ENCODE data around the gene NOS2. TPM values are rescaled to one million over a fixed set of nuclear protein-coding genes. Genes with fewer than 3 reads are reported as not detected.
"Not testable (repeated sequence)": the region's sequence is repeated elsewhere in the genome, so short reads cannot be mapped to it uniquely, and the experiment has no call there.

Gene NOS2
- polyA plus RNA-seq, 5 donors = 1.2 to 2.9 (median 1.6) TPM

DNA sequence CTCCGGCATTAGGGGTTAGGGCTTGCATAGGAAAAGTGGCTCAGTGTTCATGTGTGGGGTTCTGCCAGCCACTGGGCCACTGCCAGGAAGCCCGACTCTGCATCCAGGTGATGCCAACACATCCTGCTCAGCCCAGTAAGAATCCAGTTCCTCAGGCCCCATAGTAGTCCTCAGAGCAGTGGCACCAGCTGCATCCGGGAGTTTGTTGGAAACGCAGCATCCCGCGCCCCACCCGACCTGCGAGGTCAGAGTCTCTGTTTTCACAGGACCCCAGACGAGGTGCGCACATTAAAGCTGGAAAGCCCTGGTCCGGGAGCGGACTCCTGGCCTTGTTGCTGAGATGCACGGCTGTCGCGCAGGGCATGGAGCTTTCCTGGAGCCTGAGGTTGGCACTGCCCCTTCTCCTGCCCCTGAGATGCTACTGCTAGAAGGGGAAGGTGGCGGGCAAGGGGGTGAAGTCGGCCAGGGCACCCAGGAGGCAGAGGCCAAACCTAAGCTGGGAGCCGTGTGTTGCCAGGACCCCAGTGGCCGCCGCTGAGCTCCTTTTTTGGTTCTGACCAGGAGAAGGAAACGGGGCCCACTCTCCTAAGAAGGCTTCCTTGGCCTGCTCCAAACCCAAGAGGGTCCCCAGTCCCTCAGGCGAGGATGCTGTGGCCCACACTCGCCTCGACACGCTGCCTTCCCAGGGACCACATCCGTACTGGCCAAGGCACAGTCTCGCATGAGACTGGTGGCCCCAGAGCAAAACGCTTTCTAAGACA, 44.4 kb downstream of the NOS2 start:
- DNase-seq = no peak

DNA sequence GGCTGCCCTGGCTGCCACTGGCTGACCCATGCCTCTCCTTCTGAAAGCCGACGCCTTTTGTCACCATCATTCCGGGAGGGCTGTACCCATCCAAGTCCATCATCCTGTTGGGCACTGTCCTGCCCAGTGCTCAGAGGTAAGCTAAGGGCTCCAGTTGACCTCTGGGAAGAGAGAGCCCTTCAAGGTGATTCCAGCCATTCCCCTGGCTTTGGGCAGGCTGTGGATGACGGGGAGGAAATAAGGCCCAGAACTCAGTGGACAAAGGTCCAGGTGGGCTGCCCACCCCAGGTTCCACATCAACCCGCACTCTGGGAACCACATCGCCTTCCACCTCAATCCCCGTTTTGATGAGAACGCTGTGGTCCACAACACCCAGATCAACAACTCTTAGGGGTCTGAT, 45.8 kb downstream of the NOS2 start:
- no peak for DNase-seq

DNA sequence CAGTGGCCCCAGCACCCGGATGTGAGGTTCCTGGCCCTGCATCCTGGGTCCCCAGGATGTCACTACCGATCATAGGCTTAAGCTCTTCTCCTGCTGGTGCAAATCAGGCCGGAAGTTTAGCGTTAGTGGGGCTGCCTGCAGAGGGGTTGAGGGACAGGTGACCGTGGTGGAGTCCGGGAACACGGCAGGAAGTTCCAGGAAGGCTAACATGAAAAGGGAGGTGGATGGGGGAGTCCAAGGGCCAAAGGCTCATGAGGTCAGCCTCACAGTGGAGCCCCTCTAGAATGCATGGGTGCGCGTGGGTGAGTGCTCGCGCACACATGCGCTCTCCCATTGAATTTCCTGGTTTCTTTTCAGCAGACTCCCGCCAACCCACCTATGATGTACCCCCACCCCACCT, 46.6 kb downstream of the NOS2 start:
- not testable (repeated sequence) for DNase-seq

- DNase-seq = not testable (repeated sequence)
Observed at GRCh38 chr17:27752831-27753619, 47.3 kb downstream of the NOS2 start.

DNA sequence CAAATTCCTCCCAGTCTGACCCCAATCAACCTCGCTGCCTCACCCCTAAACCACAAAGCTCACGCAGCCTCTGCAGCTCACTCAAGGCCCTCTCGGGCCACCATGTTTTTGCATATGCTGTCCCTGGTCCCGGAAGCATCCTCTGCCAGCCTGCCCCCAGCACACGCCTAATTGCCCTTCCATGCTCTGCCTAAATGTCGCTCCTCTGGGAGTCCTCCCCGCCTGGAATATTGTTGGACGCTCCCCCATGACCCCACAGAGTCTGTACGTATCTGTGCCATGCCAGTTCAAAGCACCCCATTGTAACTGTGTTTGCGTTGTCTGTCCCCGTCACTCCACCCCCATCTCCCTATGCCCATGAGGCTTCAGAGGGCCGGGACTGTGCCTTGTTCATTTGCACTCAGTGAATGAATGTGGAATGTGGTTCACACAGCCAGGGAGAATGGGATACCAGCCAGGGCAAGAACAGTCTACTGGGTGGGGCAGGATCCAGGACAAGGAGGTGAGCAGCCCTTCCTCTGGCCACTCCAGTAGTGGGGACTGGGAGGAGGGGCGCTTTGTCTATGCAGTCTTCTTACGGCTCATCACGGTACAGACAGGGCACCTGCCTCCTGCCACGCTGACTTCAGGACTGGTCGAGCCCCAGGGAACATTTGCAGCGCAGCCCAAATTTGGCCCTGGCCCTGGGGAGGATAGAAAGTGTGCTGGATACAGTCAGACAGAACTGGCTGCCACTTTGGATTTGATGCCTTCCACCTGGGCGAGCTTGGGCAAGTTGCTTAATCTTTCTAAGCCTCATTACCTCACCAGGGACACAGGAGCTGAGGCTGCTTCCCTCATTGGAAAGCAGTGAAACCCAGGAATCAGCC, 48.5 kb downstream of the NOS2 start:
- DNase-seq = no peak

DNA sequence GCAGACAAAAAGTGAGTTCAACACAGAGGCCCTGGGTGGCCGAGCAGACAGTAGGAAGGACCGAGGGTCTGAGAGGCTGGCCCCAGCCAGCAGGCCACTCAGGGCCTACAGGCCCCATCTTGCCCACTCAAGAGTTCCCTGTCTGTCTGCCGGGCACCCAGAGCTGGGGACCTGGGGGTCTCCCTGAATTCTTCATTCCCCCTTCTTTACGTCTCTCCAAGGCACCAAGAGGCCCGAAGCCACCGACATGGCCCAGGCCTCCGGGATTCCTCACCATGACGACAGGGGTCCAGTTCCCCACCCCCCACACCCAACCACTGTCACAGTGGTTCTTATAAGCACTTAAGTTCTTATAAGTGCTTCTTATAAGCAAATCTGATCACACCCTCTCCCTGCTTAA, 49.2 kb downstream of the NOS2 start:
- no peak for DNase-seq

DNA sequence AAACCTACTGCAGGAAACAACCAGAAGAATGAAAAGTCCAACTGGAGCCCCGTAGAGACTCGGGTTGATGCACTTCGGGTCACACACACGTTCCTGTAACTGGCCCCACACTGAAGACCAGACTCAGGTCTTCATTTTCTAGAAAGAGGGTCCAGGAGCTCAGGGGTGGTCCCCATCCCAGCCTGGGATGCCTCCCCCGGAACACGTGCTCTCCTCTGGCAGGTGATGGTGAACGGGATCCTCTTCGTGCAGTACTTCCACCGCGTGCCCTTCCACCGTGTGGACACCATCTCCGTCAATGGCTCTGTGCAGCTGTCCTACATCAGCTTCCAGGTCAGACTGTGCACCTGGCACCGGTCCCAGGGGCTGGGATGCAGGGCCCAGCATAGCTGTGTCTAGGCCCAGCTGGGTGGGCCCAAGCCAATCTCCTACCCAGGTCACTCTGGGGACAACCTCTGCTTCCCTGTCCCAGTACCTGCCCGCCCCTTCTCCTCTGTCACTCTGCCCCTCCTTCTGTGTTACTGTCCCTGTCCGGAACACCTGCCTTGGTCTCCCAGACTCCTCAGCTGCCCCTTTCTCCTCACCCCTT, 50.7 kb downstream of the NOS2 start:
- not testable (repeated sequence) for DNase-seq

- no peak for DNase-seq
Observed at GRCh38 chr17:27748360-27748825, 51.9 kb downstream of the NOS2 start.

DNA sequence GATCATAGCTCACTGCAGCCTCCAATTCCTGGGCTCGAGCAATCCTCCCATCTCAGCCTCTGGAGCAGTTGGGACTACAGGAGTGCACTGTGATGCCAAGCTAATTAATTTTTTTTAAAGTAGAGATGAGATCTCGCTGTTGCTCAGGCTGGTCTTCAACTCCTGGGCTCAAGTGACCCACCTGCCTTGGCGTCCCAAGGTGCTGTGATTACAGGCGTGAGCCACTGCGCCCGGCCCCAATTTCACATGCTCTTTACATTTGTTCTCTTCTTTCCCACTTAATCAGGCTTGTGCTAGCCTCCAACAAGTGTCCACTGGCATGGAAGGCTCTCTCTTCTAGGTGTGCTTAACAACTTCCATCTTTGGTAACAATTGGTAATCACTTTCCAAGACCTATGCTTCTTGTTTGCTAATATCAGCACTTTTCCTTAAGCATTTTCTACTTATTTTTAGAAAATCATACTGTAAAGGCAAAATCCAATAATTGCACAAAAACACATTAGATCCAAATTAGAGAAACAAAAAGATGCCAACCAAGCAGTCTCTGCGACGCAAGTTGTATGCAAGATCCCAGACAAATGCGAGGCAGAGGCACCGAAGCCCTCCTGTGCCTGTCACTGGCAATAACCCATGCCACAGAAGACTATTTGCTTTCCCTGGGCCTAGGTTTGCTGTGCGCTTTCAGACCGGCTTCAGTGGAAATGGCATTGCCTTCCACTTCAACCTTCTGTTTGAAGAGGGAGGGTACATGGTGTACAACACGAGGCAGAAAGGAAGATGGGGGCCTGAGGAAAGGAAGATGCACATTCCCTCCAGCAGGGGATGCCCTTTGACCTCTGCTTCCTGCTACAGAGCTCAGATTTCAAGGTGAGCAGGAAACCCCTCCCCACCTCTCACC, 52.6 kb downstream of the NOS2 start:
- no peak for DNase-seq

- no peak for DNase-seq
Observed at GRCh38 chr17:27746881-27747280, 53.4 kb downstream of the NOS2 start.

DNA sequence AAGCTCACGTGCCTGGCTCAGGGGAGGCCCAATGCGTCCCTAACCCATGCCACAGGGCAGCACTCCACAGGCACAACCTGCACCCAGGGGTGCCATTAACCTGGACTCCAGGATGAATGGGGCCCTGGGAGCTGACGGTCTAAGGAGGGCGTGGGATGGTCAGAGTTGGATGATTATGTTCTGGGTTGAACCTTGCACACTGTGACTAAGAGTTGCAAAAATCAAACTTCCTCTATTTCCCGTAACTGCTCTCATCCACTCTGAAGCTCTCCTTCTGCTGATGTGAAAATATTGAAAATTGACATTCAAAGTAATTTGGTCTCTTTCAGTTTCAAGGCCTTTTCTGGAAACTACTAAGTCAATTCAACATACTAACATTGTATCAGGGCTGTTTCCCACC, 54.0 kb downstream of the NOS2 start:
- not testable (repeated sequence) for DNase-seq

DNA sequence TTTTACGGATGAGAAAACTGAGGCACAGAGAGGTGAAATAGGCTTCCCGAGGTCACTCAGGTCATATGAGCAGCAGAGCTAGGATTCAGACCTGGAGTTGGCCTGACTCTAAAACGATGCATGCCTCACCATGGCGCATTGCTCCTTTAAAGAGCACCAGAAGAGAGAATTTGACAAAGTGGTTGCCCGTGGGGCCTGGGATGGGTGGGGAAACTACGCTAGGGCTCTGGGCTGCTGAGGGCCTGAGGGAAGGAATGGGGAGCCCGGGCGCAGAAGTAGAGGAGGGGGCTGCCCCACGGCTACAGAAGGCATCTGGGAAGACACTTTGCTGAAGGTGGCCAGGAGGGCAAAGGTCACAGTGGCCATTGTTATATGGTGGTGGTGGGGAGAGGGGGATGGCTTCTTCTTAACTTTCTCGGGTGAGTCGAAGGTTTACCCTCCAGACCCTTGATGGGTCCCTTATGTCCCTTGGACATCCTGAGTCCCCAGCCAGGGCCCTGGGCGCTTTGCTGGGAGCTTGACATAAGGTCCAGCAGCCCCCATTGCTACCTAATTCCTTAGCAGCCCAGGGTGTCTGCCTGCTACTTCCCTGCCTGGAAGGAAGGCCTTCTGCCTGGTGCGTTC, 55.0 kb downstream of the NOS2 start:
- not testable (repeated sequence) for DNase-seq

DNA sequence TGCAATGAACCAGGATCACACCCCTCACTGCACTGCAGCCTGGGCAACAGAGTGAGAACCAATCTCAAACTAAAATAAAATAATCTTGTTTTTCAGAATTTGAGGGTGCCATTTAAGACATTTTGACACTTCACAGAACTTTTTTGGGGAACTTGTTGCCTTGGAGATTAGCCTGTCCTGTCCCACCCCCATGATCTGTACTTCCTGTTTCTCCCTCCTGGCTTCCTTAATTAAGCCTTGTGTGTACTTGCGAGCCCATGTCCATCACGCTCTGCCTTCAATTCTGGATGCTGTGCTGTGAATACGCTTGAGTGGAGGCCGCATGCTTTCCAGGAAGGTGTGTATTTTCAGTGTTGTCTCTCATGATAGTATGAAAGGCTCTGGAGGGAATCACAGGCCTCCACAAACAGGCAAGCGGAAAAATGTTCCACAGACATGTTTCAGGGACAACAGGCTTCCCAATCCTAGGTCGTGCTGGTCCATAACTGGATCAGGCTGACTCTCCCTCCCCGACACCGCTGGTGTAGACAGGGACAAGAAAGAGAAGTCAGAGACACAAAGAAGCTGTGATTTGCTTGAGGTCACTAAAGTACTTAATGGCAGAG, 56.9 kb downstream of the NOS2 start:
- no peak for DNase-seq

GRCh38 chr17:27741971-27742575, 58.3 kb downstream of the NOS2 start:
- DNase-seq = no peak

- DNase-seq = no peak
Observed at GRCh38 chr17:27741361-27741861, 58.9 kb downstream of the NOS2 start.

DNA sequence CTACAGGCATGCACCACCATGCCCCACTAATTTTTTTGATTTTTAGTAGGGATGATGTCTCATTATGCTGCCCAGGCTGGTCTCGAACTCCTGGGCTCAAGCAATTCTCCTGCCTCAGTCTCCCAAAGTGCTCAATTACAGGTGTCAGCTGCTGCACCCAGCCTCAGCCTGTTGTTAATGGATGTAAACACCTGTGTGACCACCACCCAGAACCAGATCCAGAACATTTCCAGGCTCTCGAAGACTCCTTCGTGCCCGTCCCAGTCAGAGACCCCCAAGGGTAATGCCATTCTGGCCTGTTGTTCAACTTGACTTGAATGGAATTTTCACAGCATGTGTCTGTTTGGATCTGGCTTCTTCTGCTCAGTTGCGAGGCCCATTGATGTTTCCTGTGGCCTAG, 59.8 kb downstream of the NOS2 start:
- DNase-seq = not testable (repeated sequence)

DNA sequence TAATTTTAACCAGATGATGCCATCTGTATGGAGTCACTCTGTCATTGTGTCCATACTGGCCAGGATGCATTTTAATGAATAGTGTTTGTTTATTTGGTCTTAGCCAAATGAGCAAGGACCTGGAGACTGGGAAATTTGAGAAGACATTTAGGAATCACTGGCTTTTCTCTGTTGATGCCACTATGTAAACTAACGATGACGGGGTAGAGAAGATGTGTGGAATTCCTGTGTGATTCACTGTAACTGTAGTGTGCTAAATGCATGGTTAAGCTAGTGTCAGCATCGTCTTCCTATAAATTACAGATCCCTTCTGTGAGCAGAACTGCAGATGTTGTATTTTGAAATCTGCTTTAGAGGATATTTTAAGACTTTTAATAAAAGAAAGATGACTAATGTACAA, 66.6 kb downstream of the NOS2 start:
- no peak for DNase-seq

DNA sequence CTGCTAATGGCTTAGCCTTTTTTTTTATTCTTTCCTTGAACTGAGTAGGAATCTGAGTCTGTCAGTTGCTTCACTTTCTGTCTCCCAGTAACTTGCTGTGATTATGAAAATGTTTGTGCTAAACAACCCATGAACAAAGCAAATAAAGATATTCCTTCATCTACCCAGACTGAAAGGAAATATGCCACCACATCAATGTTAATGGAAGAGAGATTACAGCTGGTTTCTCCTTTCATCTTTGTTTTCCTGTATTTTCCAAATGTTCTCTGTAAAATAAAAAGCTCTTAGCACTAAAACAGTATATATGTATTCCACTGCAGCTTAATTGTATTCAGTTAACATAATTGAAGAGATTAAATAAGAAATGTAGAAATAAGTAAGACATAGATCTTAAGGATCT, 67.6 kb downstream of the NOS2 start:
- not testable (repeated sequence) for DNase-seq

DNA sequence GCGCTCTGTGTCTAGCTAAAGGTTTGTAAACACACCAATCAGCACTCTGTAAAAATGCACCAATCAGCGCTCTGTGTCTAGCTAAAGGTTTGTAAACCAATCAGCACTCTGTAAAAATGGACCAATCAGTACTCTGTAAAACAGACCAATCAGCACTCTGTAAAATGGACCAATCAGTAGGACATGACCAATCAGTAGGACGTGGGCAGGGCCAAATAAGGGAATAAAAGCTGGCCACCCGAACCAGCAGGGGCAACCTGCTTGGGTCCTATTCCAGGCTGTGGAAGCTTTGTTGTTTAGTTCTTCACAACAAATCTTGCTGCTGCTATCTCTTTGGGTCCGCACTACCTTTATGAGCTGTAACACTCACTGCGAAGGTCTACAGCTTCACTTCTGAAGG, 74.3 kb downstream of the NOS2 start:
- not testable (repeated sequence) for DNase-seq

Measured in right lung (tissue), 5 donors.